ENCODE data around the gene PPP1R9A.

PPP1R9A gene

GRCh38 chr7:95026018-95026417 lies 118.6 kb downstream of the PPP1R9A start:
- Histone ChIP-seq H3K9ac (ENCODE audit: low read depth, low read length, poor library complexity) (no peak overlapping the region), H4K91ac (ENCODE audit: low read depth, low read length, poor library complexity) (no peak overlapping the region), H3K9me3 (replicated peaks in 1 of 2; ENCODE audit: control insufficient read depth in 2 of 2, insufficient read depth in 1 of 2, low read depth in 1 of 2, low read length in 2 of 2) (peaks cover 0 to 13% of the 10 kb centered on the region in 2 donors), H3K4me3 (ENCODE audit: low read length in 2 of 2) (no peak overlapping the region), H2AK5ac (ENCODE audit: low read depth, low read length) (no peak overlapping the region), H2BK12ac (ENCODE audit: low read length) (no peak overlapping the region), H2AFZ (ENCODE audit: low read length) (no peak overlapping the region), H3K23ac (ENCODE audit: low read depth, low read length, poor library complexity) (no peak overlapping the region), H3K4me2 (ENCODE audit: insufficient read depth, low read length, poor library complexity, severe bottlenecking) (no peak overlapping the region), H3K79me1 (ENCODE audit: low read depth, low read length) (peaks cover 2% of the 10 kb centered on the region), H3K18ac (ENCODE audit: low read length) (no peak overlapping the region), H4K8ac (ENCODE audit: low read depth, low read length) (no peak overlapping the region), H3K4me1 (ENCODE audit: control insufficient read depth in 2 of 2, insufficient read depth in 1 of 2, low read depth in 1 of 2, low read length in 2 of 2) (peaks cover 0 to 6% of the 10 kb centered on the region in 2 donors), H3K36me3 (replicated peaks in 1 of 2; ENCODE audit: control insufficient read depth in 2 of 2, insufficient read depth in 2 of 2, low read length in 2 of 2) (no peaks in the 10 kb centered on the region), H3K27me3 (ENCODE audit: control insufficient read depth in 3 of 3, insufficient read depth in 3 of 3, low read depth in 1 of 3, low read length in 3 of 3) (no peaks in the 10 kb centered on the region), H2BK5ac (ENCODE audit: low read length) (no peak overlapping the region), H2BK15ac (ENCODE audit: low read length) (no peak overlapping the region), H3K4ac (ENCODE audit: low read length) (no peak overlapping the region), H3K14ac (ENCODE audit: low read length) (no peak overlapping the region), H3K27ac (replicated peaks; ENCODE audit: low read length) (no peak overlapping the region), H2BK120ac (ENCODE audit: low read depth, low read length) (no peak overlapping the region)
- no peak for DNase-seq (ENCODE audit: low spot score)

GRCh38 chr7:95026421-95027072 lies 119.2 kb downstream of the PPP1R9A start:
- H3K14ac ChIP-seq (ENCODE audit: low read length), result no peak overlapping the region
- peak overlapping the region; percentile 82 for H4K8ac ChIP-seq (ENCODE audit: low read depth, low read length)
- H3K27me3 ChIP-seq (ENCODE audit: control insufficient read depth in 3 of 3, insufficient read depth in 3 of 3, low read depth in 1 of 3, low read length in 3 of 3), result no peaks in the 10 kb centered on the region
- peaks cover 0 to 13% of the 10 kb centered on the region in 2 donors for H3K9me3 ChIP-seq (replicated peaks in 1 of 2; ENCODE audit: control insufficient read depth in 2 of 2, insufficient read depth in 1 of 2, low read depth in 1 of 2, low read length in 2 of 2)
- H2BK120ac ChIP-seq (ENCODE audit: low read depth, low read length), result no peak overlapping the region
- H2BK5ac ChIP-seq (ENCODE audit: low read length), result no peak overlapping the region
- no peak overlapping the region for H3K27ac ChIP-seq (replicated peaks; ENCODE audit: low read length)
- H2BK12ac ChIP-seq (ENCODE audit: low read length), result no peak overlapping the region
- H3K4ac ChIP-seq (ENCODE audit: low read length), result no peak overlapping the region
- H4K91ac ChIP-seq (ENCODE audit: low read depth, low read length, poor library complexity), result no peak overlapping the region
- H3K4me1 ChIP-seq (ENCODE audit: control insufficient read depth in 2 of 2, insufficient read depth in 1 of 2, low read depth in 1 of 2, low read length in 2 of 2), result peaks cover 0 to 6% of the 10 kb centered on the region in 2 donors
- H3K23ac ChIP-seq (ENCODE audit: low read depth, low read length, poor library complexity), result no peak overlapping the region
- H3K4me3 ChIP-seq (ENCODE audit: low read length in 2 of 2), result no peak overlapping the region
- no peak for DNase-seq (ENCODE audit: low spot score)
- H2BK15ac ChIP-seq (ENCODE audit: low read length), result no peak overlapping the region
- no peak overlapping the region for H2AFZ ChIP-seq (ENCODE audit: low read length)
- no peak overlapping the region for H3K4me2 ChIP-seq (ENCODE audit: insufficient read depth, low read length, poor library complexity, severe bottlenecking)
- H3K18ac ChIP-seq (ENCODE audit: low read length), result no peak overlapping the region
- no peaks in the 10 kb centered on the region for H3K36me3 ChIP-seq (replicated peaks in 1 of 2; ENCODE audit: control insufficient read depth in 2 of 2, insufficient read depth in 2 of 2, low read length in 2 of 2)
- WGBS, 2 donors (ENCODE audit: extremely low coverage in 2 of 2, insufficient read length in 2 of 2, insufficient replicate concordance in 1 of 2), result no CpG with 5 or more reads among the region's 6 CpGs
- no peak overlapping the region for H2AK5ac ChIP-seq (ENCODE audit: low read depth, low read length)
- peaks cover 2% of the 10 kb centered on the region for H3K79me1 ChIP-seq (ENCODE audit: low read depth, low read length)
- H3K9ac ChIP-seq (ENCODE audit: low read depth, low read length, poor library complexity), result no peak overlapping the region

- Histone ChIP-seq H3K18ac (ENCODE audit: low read length) (no peak overlapping the region), H4K8ac (ENCODE audit: low read depth, low read length) (no peak overlapping the region), H3K27ac (replicated peaks; ENCODE audit: low read length) (no peak overlapping the region), H2BK120ac (ENCODE audit: low read depth, low read length) (no peak overlapping the region), H2BK15ac (ENCODE audit: low read length) (no peak overlapping the region), H3K23ac (ENCODE audit: low read depth, low read length, poor library complexity) (no peak overlapping the region), H3K4ac (ENCODE audit: low read length) (no peak overlapping the region), H2BK5ac (ENCODE audit: low read length) (no peak overlapping the region), H3K9ac (ENCODE audit: low read depth, low read length, poor library complexity) (no peak overlapping the region), H3K36me3 (replicated peaks in 1 of 2; ENCODE audit: control insufficient read depth in 2 of 2, insufficient read depth in 2 of 2, low read length in 2 of 2) (no peaks in the 10 kb centered on the region), H3K4me2 (ENCODE audit: insufficient read depth, low read length, poor library complexity, severe bottlenecking) (no peak overlapping the region), H2BK12ac (ENCODE audit: low read length) (no peak overlapping the region), H3K79me1 (ENCODE audit: low read depth, low read length) (peaks cover 2% of the 10 kb centered on the region), H4K91ac (ENCODE audit: low read depth, low read length, poor library complexity) (no peak overlapping the region), H3K9me3 (replicated peaks in 1 of 2; ENCODE audit: control insufficient read depth in 2 of 2, insufficient read depth in 1 of 2, low read depth in 1 of 2, low read length in 2 of 2) (peaks cover 0 to 13% of the 10 kb centered on the region in 2 donors), H3K14ac (ENCODE audit: low read length) (no peak overlapping the region), H2AFZ (ENCODE audit: low read length) (no peak overlapping the region), H3K4me3 (ENCODE audit: low read length in 2 of 2) (no peak overlapping the region), H2AK5ac (ENCODE audit: low read depth, low read length) (no peak overlapping the region), H3K4me1 (ENCODE audit: control insufficient read depth in 2 of 2, insufficient read depth in 1 of 2, low read depth in 1 of 2, low read length in 2 of 2) (peaks cover 0 to 6% of the 10 kb centered on the region in 2 donors), H3K27me3 (ENCODE audit: control insufficient read depth in 3 of 3, insufficient read depth in 3 of 3, low read depth in 1 of 3, low read length in 3 of 3) (no peaks in the 10 kb centered on the region)
- no peak for DNase-seq (ENCODE audit: low spot score)
- no CpG with 5 or more reads among the region's 11 CpGs for WGBS, 2 donors (ENCODE audit: extremely low coverage in 2 of 2, insufficient read length in 2 of 2, insufficient replicate concordance in 1 of 2)
Measured at GRCh38 chr7:95027234-95027872, 120.0 kb downstream of the PPP1R9A start.

- Histone ChIP-seq H2AK5ac (ENCODE audit: low read depth, low read length) (no peak overlapping the region), H2BK5ac (ENCODE audit: low read length) (no peak overlapping the region), H2BK120ac (ENCODE audit: low read depth, low read length) (no peak overlapping the region), H3K4me1 (ENCODE audit: control insufficient read depth in 2 of 2, insufficient read depth in 1 of 2, low read depth in 1 of 2, low read length in 2 of 2) (peaks cover 0 to 6% of the 10 kb centered on the region in 2 donors), H3K9ac (ENCODE audit: low read depth, low read length, poor library complexity) (no peak overlapping the region), H3K18ac (ENCODE audit: low read length) (no peak overlapping the region), H3K79me1 (ENCODE audit: low read depth, low read length) (peaks cover 2% of the 10 kb centered on the region), H3K4me2 (ENCODE audit: insufficient read depth, low read length, poor library complexity, severe bottlenecking) (no peak overlapping the region), H3K9me3 (replicated peaks in 1 of 2; ENCODE audit: control insufficient read depth in 2 of 2, insufficient read depth in 1 of 2, low read depth in 1 of 2, low read length in 2 of 2) (peaks cover 0 to 13% of the 10 kb centered on the region in 2 donors), H3K4ac (ENCODE audit: low read length) (no peak overlapping the region), H2BK12ac (ENCODE audit: low read length) (no peak overlapping the region), H3K4me3 (ENCODE audit: low read length in 2 of 2) (no peak overlapping the region), H2AFZ (ENCODE audit: low read length) (no peak overlapping the region), H4K91ac (ENCODE audit: low read depth, low read length, poor library complexity) (no peak overlapping the region), H2BK15ac (ENCODE audit: low read length) (no peak overlapping the region), H3K27me3 (ENCODE audit: control insufficient read depth in 3 of 3, insufficient read depth in 3 of 3, low read depth in 1 of 3, low read length in 3 of 3) (no peaks in the 10 kb centered on the region), H3K36me3 (replicated peaks in 1 of 2; ENCODE audit: control insufficient read depth in 2 of 2, insufficient read depth in 2 of 2, low read length in 2 of 2) (no peaks in the 10 kb centered on the region), H3K14ac (ENCODE audit: low read length) (no peak overlapping the region), H3K27ac (replicated peaks; ENCODE audit: low read length) (no peak overlapping the region), H4K8ac (ENCODE audit: low read depth, low read length) (no peak overlapping the region), H3K23ac (ENCODE audit: low read depth, low read length, poor library complexity) (no peak overlapping the region)
- DNase-seq (ENCODE audit: low spot score), result no peak
- WGBS, 2 donors (ENCODE audit: extremely low coverage in 2 of 2, insufficient read length in 2 of 2, insufficient replicate concordance in 1 of 2), result no CpG with 5 or more reads among the region's 1 CpG
Measured at GRCh38 chr7:95028683-95029082, 121.3 kb downstream of the PPP1R9A start.
